ENCODE data around the gene BCL2L15.

GRCh38 chr1:113934511-113935055 lies 47.2 kb upstream of the BCL2L15 start:
- no peak for TF ChIP-seq TAF1 (IDR thresholded peaks at IDR 0.05; ENCODE audit: borderline replicate concordance, low read depth, low read length)
- no peak for TF ChIP-seq POLR2A (IDR thresholded peaks at IDR 0.05; ENCODE audit: low read depth, low read length)
- no peak for TF ChIP-seq POLR2AphosphoS5 (IDR thresholded peaks at IDR 0.05; ENCODE audit: low read depth, low read length)
